GM19193 (cell line): ENCODE results near the gene RAMP1.

Experiments
- POLR2A ChIP-seq: IDR thresholded peaks from 4 replicates; pipeline ENCODE4 v1.6.1; 2011; ENCODE audit not compliant: insufficient read depth, insufficient read length; ENCODE audit errors: extremely low read depth

RAMP1 gene

DNA sequence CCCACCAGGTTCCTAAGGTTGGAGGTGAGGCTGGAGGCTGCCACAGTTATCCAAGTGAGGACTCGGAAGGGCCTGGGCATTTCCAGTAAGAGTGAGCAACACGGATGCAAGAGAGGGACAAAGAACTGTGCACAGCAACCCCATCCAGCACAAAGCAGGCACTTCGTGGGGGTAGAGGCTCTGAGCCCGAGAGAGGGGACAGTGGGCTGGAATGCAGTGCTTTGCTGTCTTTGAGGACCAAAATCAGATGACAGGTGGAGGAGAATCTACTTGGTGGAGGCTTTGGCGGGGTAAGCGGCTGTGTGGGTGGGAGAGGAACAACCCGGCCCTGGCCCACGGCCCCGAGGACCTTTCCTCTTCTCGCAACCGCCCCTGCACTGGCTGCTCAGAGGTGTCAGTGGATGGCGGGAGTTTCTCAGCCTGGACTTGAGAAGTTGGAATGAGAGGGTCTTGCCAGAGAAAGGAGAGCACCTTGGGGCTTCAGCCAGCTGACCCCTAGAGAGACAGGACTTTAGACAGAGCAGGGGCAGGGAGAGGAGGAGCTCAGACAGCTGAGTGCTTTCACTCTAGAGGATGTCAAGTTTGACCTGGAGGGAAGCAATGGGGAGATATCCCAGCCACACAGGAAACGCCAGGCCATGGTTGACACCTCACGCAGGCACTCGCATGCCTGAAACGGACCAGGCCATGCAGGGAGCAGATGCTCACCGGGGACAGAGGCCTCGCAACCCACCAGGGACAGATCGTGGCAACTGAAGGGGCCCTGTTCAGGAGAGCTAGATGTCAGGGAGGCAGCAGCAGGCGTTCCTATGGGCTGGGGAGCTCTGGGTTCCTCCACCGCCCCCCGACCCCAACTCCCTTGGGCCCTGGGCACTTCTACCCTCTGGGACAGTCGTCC, 11.6 kb downstream of the RAMP1 start:
- TF ChIP-seq POLR2A, result no peak

DNA sequence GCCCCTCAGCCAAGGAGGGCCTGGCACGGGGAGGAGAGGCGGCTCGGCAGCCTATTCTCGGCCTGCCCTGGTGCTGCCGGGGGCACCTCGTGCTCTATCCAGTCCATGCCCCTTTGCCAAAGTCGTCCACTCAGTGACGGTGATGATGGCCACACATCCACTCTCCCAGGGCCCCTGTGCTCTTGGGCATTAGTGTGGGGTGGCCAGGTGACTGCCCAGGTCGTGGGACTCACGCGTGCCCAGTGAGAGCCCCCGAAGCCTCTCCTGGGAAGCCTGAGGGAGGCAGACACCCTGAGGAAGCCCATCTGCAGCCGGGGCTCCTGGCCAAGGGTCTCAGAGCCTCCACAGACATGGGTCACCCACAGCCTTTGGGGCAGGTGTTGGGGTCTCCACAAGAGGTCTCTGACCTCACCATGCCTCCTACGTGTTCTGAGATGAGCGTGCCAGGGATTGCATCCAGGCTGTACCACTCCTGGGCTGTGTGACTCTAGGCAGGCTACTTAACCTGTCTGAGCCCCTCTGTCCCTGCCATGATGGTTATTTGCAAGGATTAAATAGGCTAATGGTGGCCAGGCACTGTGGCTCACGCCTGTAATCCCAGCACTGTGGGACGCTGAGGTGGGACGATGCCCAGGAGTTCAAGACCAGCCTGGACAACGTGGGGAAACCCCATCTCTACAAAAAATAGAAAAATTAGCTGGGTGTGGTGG, 12.9 kb downstream of the RAMP1 start:
- no peak for TF ChIP-seq POLR2A

- no peak for TF ChIP-seq POLR2A
These were observed 14.0 kb downstream of the RAMP1 start for GRCh38 chr2:237873421-237873831.

DNA sequence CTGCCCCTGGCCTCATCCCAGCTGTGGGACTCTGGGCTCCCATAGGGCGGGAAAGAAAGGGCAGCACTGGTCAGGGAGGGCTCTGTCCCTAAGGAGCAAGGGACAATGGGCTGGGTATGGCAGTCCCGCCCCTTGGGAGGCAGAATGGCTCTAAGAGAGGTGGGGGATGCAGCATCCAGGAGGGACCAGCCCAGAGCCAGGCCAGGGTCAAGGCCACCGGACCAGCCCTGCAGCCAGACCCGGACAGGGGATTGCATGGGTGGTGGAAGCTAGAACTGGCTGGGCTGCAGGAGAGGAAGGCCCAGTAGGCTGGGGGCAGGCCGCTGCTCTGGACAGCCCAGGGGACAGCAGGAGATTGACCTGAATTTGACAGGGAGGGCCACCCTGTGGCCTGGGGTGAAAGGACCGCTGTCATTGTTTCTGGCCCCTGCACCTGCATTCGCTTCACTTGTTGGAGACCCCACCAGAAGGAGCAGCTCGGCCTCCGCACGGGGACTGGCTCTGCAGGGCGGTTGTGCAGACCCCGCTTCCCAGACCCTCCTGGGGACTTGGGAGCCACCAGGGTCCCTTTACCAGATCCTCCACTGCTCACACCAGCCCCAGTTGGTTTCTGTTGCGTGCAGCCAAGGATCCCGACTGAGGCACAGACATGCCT, 14.6 kb downstream of the RAMP1 start:
- TF ChIP-seq POLR2A, result no peak

- TF ChIP-seq POLR2A, result no peak
These were observed 15.2 kb downstream of the RAMP1 start for GRCh38 chr2:237874585-237875161.

DNA sequence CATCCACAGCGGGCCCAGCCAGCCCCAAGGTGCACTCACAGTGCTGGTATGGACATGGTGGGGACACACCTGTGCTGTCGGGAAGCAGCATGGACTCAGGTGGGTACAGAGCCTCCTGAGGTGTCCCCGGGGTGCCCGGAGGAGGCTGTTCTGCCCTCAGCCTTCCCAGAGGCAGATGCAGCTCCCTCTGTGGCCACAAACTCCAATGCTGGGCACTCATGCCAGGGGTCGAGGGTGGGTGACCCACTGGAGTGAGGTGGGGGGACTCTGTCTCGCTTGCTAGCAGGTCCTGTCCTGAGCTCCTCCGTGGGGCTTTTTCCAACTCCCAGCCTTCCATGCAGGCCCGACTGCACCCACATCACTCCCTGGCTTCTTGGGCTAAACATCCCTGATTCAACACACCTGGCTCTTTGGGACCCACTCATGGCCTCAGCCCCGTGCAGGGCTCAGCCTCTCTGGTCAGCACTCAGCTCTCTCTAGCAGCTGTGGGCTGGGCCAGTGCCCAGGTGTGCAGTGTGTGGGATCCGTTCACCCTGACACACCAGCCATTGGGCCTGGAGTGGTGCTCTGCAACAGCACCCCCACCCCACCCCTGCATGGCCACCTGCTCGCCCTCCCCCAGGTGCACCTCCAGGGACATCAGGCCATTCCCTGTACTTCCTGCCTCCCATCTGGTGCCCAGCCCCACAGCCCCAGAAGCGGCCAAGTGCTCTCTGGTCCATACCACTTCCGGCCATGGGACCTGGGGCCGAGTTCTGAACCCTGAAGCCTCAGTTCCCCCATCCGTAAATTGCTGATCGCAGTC, 16.0 kb downstream of the RAMP1 start:
- no peak for TF ChIP-seq POLR2A

GRCh38 chr2:237876061-237876526, 16.7 kb downstream of the RAMP1 start:
- TF ChIP-seq POLR2A, result no peak

DNA sequence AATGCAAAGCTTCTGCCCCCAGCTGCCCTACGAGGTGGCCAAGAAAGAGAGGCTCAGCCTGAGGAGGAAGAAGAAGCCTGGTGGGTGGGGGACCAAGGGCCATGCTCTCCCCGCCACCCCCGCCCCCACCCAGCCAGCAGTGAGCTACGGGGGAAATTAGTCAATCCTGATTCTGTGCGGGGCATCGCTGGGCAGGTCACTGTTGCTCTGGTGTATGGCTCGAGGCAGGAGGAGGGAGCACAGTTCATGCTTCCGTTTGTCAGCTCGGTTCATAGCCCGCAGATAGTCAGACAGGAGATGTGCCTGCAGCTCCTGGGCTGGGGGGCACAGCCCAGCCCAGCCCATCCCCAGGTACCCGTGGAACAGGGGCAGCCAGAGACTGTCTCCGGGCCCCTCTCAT, 17.1 kb downstream of the RAMP1 start:
- no peak for TF ChIP-seq POLR2A

- TF ChIP-seq POLR2A, result no peak
These were observed 17.6 kb downstream of the RAMP1 start for GRCh38 chr2:237876951-237877491.

DNA sequence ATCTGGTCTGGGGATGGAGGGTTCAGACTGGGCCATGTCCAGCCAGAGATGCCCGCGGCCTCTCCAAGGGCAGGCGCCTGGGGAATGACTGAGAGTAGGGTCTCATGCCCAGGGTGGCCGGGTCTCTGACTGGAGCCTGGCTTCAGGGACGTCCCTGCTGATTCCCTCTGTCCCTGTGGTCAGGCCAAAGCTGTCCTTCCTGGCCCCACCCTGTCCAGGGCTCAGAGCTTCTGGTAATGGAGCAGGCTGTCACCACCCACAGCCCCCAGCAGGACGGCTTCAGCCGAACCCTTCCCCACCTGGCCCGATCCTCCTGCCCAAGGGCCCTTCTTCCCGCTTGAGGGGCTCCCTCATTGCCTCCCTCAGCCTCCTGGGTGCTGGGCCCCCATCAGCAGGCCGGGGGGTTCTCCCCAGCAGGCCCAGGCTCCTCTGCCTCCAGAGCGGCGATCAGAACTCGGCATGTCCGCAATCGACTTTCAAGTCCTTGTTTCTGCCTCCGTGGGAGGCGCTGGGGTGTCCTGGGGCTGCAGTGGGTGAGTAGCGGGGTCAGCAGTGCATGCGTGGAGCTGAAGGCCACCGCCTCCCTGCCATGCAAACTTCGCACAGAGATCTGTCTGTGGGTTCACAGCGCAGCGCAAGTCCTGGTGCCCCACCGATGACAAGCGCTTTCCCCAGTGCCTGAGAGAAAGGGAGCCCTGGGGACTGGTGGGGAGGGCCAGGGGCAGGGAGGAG, 18.3 kb downstream of the RAMP1 start:
- no peak for TF ChIP-seq POLR2A

- TF ChIP-seq POLR2A, result no peak
These were observed 19.1 kb downstream of the RAMP1 start for GRCh38 chr2:237878321-237879057.

DNA sequence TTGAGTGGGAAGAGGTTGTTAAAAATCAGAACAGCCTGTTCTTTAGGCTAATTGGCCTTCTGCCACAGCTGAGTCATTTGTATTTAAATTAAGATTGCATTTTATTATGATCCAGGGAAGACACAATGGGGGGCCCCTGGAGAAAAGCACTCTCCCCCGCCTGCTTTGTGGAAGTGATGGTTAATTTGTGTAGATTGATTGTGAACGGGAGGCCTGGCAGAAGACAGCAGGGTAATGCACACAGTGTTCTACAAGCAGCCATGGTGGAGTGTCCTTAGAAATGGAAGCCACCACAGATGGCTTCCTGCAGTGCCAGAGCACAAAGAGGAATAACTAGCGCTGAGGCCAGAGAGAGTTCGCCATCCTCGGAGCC, 19.6 kb downstream of the RAMP1 start:
- TF ChIP-seq POLR2A, result no peak
